Measurements from ENCODE around the gene CFLAR.
"Not testable (repeated sequence)": the region's sequence is repeated elsewhere in the genome, so short reads cannot be mapped to it uniquely, and the experiment has no call there.

CFLAR gene

GRCh38 chr2:201116959-201117734 is 1.2 kb downstream of the CFLAR start:
- peak; percentile 12; the same call in 1 of the 2 replicates for TF ChIP-seq ISL1 (CRISPR knock-in tag; IDR thresholded peaks at IDR 0.05)
- no peak for TF ChIP-seq RARB (CRISPR knock-in tag; IDR thresholded peaks at IDR 0.05)
- TF ChIP-seq ZNF8 (CRISPR knock-in tag; IDR thresholded peaks at IDR 0.05): no peak
- TF ChIP-seq ESRRG (CRISPR knock-in tag; IDR thresholded peaks at IDR 0.05): 0 out of 2 replicates have a peak, but pooled peaks have one; percentile 23
- 0 out of 2 replicates have a peak, but pooled peaks have one; percentile 54 for TF ChIP-seq SNAI2 (CRISPR knock-in tag; IDR thresholded peaks at IDR 0.05)
- peak; percentile 15 for ATAC-seq

GRCh38 chr2:201117735-201118094 is 1.8 kb downstream of the CFLAR start:
- ATAC-seq: not testable (repeated sequence)

GRCh38 chr2:201118121-201118960 is 2.4 kb downstream of the CFLAR start:
- TF ChIP-seq POU6F1 (CRISPR knock-in tag; IDR thresholded peaks at IDR 0.05; ENCODE audit: borderline replicate concordance, low read depth) (no peak), ARNTL (CRISPR knock-in tag; IDR thresholded peaks at IDR 0.05; ENCODE audit: borderline replicate concordance, low read depth) (no peak), CREB5 (CRISPR knock-in tag; IDR thresholded peaks at IDR 0.05; ENCODE audit: low read depth) (no peak), PATZ1 (CRISPR knock-in tag; IDR thresholded peaks at IDR 0.05; ENCODE audit: borderline replicate concordance) (no peak), TOX (CRISPR knock-in tag; IDR thresholded peaks at IDR 0.05; ENCODE audit: borderline replicate concordance) (no peak), CSDC2 (CRISPR knock-in tag; IDR thresholded peaks at IDR 0.05) (no peak), ISL1 (CRISPR knock-in tag; IDR thresholded peaks at IDR 0.05) (no peak), RARB (CRISPR knock-in tag; IDR thresholded peaks at IDR 0.05) (no peak), OSR1 (CRISPR knock-in tag; IDR thresholded peaks at IDR 0.05) (no peak), SNAI2 (CRISPR knock-in tag; IDR thresholded peaks at IDR 0.05) (no peak), ZC3H10 (CRISPR knock-in tag; IDR thresholded peaks at IDR 0.05) (no peak; the same call in 1 of the 2 replicates), ZFP30 (CRISPR knock-in tag; IDR thresholded peaks at IDR 0.05) (no peak), BACH2 (CRISPR knock-in tag; IDR thresholded peaks at IDR 0.05; ENCODE audit: borderline replicate concordance) (no peak), ZNF565 (CRISPR knock-in tag; conservative IDR thresholded peaks at IDR 0.05; ENCODE audit: low read depth) (no peak), GLIS3 (CRISPR knock-in tag; IDR thresholded peaks at IDR 0.05) (no peak), TSHZ2 (CRISPR knock-in tag; IDR thresholded peaks at IDR 0.05) (no peak), ZNF70 (CRISPR knock-in tag; IDR thresholded peaks at IDR 0.05) (no peak), ZFP3 (CRISPR knock-in tag; IDR thresholded peaks at IDR 0.05) (no peak), ESRRG (CRISPR knock-in tag; IDR thresholded peaks at IDR 0.05) (no peak)

More at GRCh38 chr2:201118121-201118960, 2.4 kb downstream of the CFLAR start:
- peak; percentile 53 for ATAC-seq
